ENCODE data around the gene FGFR2. TPM values are rescaled to one million over a fixed set of nuclear protein-coding genes. Genes with fewer than 3 reads are reported as not detected.

Gene FGFR2
- total RNA-seq, 2 experiments from 2014 or later = not detected

GRCh38 chr10:121526801-121527221 lies 71.4 kb downstream of the FGFR2 start:
- H3K27me3 Mint-ChIP-seq = peaks cover 2% of the 10 kb centered on the region
- POLR2A ChIA-PET = no interaction called here
- no peak for TF ChIP-seq CTCF (IDR thresholded peaks at IDR 0.05)
- H3K9me3 Mint-ChIP-seq = no peaks in the 10 kb centered on the region
- DNase-seq (no peak), ATAC-seq (no peak)
- CTCF ChIA-PET = no interaction called here
- H3K36me3 Mint-ChIP-seq (ENCODE audit: low read depth) = no peaks in the 10 kb centered on the region
- intact Hi-C loops (cut with micrococcal nuclease) = no loop called here
- H3K4me3 Mint-ChIP-seq = no peak overlapping the region
- no peak overlapping the region for H3K27ac Mint-ChIP-seq
- no peaks in the 10 kb centered on the region for H3K4me1 Mint-ChIP-seq (ENCODE audit: low read depth)

GRCh38 chr10:121526135-121526790 lies 72.0 kb downstream of the FGFR2 start:
- peaks cover 1% of the 10 kb centered on the region for H3K9me3 Mint-ChIP-seq
- ATAC-seq (no peak), DNase-seq (no peak)
- intact Hi-C loops (cut with micrococcal nuclease) = no loop called here
- H3K27me3 Mint-ChIP-seq = peaks cover 2% of the 10 kb centered on the region
- CTCF ChIA-PET = no interaction called here
- H3K4me1 Mint-ChIP-seq (ENCODE audit: low read depth) = no peaks in the 10 kb centered on the region
- H3K27ac Mint-ChIP-seq = no peak overlapping the region
- no peaks in the 10 kb centered on the region for H3K36me3 Mint-ChIP-seq (ENCODE audit: low read depth)
- POLR2A ChIA-PET = no interaction called here
- TF ChIP-seq CTCF (IDR thresholded peaks at IDR 0.05) = no peak
- no peak overlapping the region for H3K4me3 Mint-ChIP-seq

GRCh38 chr10:121525251-121526134 lies 72.8 kb downstream of the FGFR2 start:
- Mint-ChIP-seq H3K9me3 (peaks cover 1% of the 10 kb centered on the region), H3K36me3 (ENCODE audit: low read depth) (no peaks in the 10 kb centered on the region), H3K4me1 (ENCODE audit: low read depth) (no peaks in the 10 kb centered on the region), H3K27ac (no peak overlapping the region), H3K4me3 (no peak overlapping the region), H3K27me3 (peaks cover 2% of the 10 kb centered on the region)
- ATAC-seq (no peak), DNase-seq (no peak)
- no peak for TF ChIP-seq CTCF (IDR thresholded peaks at IDR 0.05)
- CTCF ChIA-PET = no interaction called here
- intact Hi-C loops (cut with micrococcal nuclease) = no loop called here
- POLR2A ChIA-PET = no interaction called here

- DNase-seq = no peak
- no peaks in the 10 kb centered on the region for H3K36me3 Mint-ChIP-seq (ENCODE audit: low read depth)
- intact Hi-C loops (cut with micrococcal nuclease) = no loop called here
- H3K27ac Mint-ChIP-seq = no peak overlapping the region
- H3K4me3 Mint-ChIP-seq = no peak overlapping the region
- TF ChIP-seq CTCF (IDR thresholded peaks at IDR 0.05) = no peak
- POLR2A ChIA-PET = no interaction called here
- peaks cover 3% of the 10 kb centered on the region for H3K27me3 Mint-ChIP-seq
- no peaks in the 10 kb centered on the region for H3K4me1 Mint-ChIP-seq (ENCODE audit: low read depth)
- H3K9me3 Mint-ChIP-seq = peaks cover 1% of the 10 kb centered on the region
- CTCF ChIA-PET = no interaction called here
- ATAC-seq = no peak
These were observed 74.0 kb downstream of the FGFR2 start for GRCh38 chr10:121524157-121524817.

- ChIA-PET CTCF (no interaction called here), POLR2A (no interaction called here)
- no peak for DNase-seq
- Mint-ChIP-seq H3K36me3 (ENCODE audit: low read depth) (no peaks in the 10 kb centered on the region), H3K4me1 (ENCODE audit: low read depth) (no peaks in the 10 kb centered on the region), H3K4me3 (no peak overlapping the region), H3K27me3 (peaks cover 1% of the 10 kb centered on the region), H3K9me3 (peaks cover 1% of the 10 kb centered on the region), H3K27ac (no peak overlapping the region)
- intact Hi-C loops (cut with micrococcal nuclease) = no loop called here
- TF ChIP-seq CTCF (IDR thresholded peaks at IDR 0.05) = no peak
- ATAC-seq = no peak
These were observed 75.4 kb downstream of the FGFR2 start for GRCh38 chr10:121522831-121523230.

Measured in activated CD8-positive, alpha-beta T cell treated with anti-CD3 and anti-CD28 coated beads for 36 hours (primary cell).